Astrocyte (in vitro differentiated cells and primary cell): ENCODE measurements around the gene ABCG2. TPM values are rescaled to one million over a fixed set of nuclear protein-coding genes. Genes with fewer than 3 reads are reported as not detected.

Source experiments
- DNase-seq: peaks from one replicate; pipeline ENCODE4 v3.0.0-alpha.2; 2010; ENCODE audit warnings: low read depth
- FAIRE-seq: peaks from 2 replicates; lab custom pipeline; 2011; peaks lifted over from hg19 to GRCh38; lab: Jason Lieb, UNC
- H2AFZ ChIP-seq: 2 replicates; pipeline ENCODE4 v1.6.0; 2012; ENCODE audit warnings: low read depth, low read length, inconsistent platforms
- H3K27ac ChIP-seq: 2 replicates; pipeline ENCODE4 v1.5.1; 2011; ENCODE audit warnings: low read depth, low read length, inconsistent platforms
- H3K27me3 ChIP-seq: 2 replicates; pipeline ENCODE4 v1.6.0; 2011; ENCODE audit warnings: low read length, inconsistent platforms; ENCODE audit not compliant: insufficient read depth
- H3K36me3 ChIP-seq: 2 replicates; pipeline ENCODE4 v1.5.1; 2011; ENCODE audit warnings: low read length, inconsistent platforms; ENCODE audit not compliant: insufficient read depth
- H3K4me1 ChIP-seq: 2 replicates; pipeline ENCODE4 v1.5.1; 2011; ENCODE audit warnings: low read length, inconsistent platforms; ENCODE audit not compliant: insufficient read depth
- H3K4me2 ChIP-seq: 2 replicates; pipeline ENCODE4 v1.6.0; 2012; ENCODE audit warnings: low read length, inconsistent platforms
- H3K4me3 ChIP-seq: 2 replicates; pipeline ENCODE4 v1.5.1; 2011; ENCODE audit warnings: low read depth, mild to moderate bottlenecking, low read length, inconsistent platforms; ENCODE audit not compliant: insufficient read depth
- H3K79me2 ChIP-seq: 2 replicates; pipeline ENCODE4 v1.6.0; 2012; ENCODE audit warnings: mild to moderate bottlenecking, low read length, inconsistent platforms; ENCODE audit not compliant: insufficient read depth
- H3K9ac ChIP-seq: 2 replicates; pipeline ENCODE4 v1.6.0; 2012; ENCODE audit warnings: mild to moderate bottlenecking, low read length, inconsistent platforms
- H3K9me3 ChIP-seq: 2 replicates; pipeline ENCODE4 v1.5.1; 2012; ENCODE audit warnings: low read depth, mild to moderate bottlenecking, low read length, inconsistent platforms; ENCODE audit not compliant: insufficient read depth
- H4K20me1 ChIP-seq: 2 replicates; pipeline ENCODE4 v1.6.0; 2012; ENCODE audit warnings: low read length, inconsistent platforms; ENCODE audit not compliant: insufficient read depth
- H3K27ac Mint-ChIP-seq: one replicate; pipeline ENCODE4 v1.8.0; 2021; ENCODE audit warnings: mild to moderate bottlenecking, mixed read lengths; ENCODE audit not compliant: unreplicated experiment
- H3K27me3 Mint-ChIP-seq: one replicate; pipeline ENCODE4 v1.8.0; 2021; ENCODE audit warnings: low read depth, mixed read lengths; ENCODE audit not compliant: unreplicated experiment
- H3K36me3 Mint-ChIP-seq: one replicate; pipeline ENCODE4 v1.8.0; 2021; ENCODE audit warnings: low read depth, mixed read lengths; ENCODE audit not compliant: unreplicated experiment
- H3K4me1 Mint-ChIP-seq: one replicate; pipeline ENCODE4 v1.8.0; 2021; ENCODE audit warnings: low read depth, mixed read lengths; ENCODE audit not compliant: unreplicated experiment
- H3K4me3 Mint-ChIP-seq: one replicate; pipeline ENCODE4 v1.8.0; 2021; ENCODE audit warnings: mild to moderate bottlenecking, moderate library complexity, mixed read lengths; ENCODE audit not compliant: unreplicated experiment
- H3K9me3 Mint-ChIP-seq: one replicate; pipeline ENCODE4 v1.8.0; 2021; ENCODE audit warnings: mild to moderate bottlenecking, mixed read lengths; ENCODE audit not compliant: unreplicated experiment
- CTCF ChIP-seq: IDR thresholded peaks from 2 replicates; pipeline ENCODE4 v1.5.1; 2011; ENCODE audit warnings: low read depth, mild to moderate bottlenecking, inconsistent platforms, low read length, moderate library complexity; ENCODE audit not compliant: insufficient read depth
- EZH2 ChIP-seq: IDR thresholded peaks from 2 replicates; pipeline ENCODE4 v1.6.1; 2012; ENCODE audit warnings: mild to moderate bottlenecking, low read length, inconsistent platforms; ENCODE audit not compliant: insufficient read depth
- total RNA-seq: library from RNA; stranded (reverse); gene quantifications from 2 replicates; pipeline ENCODE4 v1.2.1, GENCODE V29; 2021

ABCG2 gene
- total RNA-seq, 1 donor from 2014 or later: 2.5 TPM

GRCh38 chr4:88136249-88136648 lies 22.2 kb downstream of the ABCG2 start:
- no peaks in the 10 kb centered on the region for H3K9me3 ChIP-seq
- TF ChIP-seq CTCF (no peak), EZH2 (no peak)
- H3K36me3 Mint-ChIP-seq: no peaks in the 10 kb centered on the region
- H2AFZ ChIP-seq: no peak overlapping the region
- H3K4me3 Mint-ChIP-seq: no peak overlapping the region
- H4K20me1 ChIP-seq: no peaks in the 10 kb centered on the region
- H3K4me3 ChIP-seq: no peak overlapping the region
- H3K27me3 ChIP-seq: peaks cover 3% of the 10 kb centered on the region
- H3K4me2 ChIP-seq: no peak overlapping the region
- H3K4me1 Mint-ChIP-seq: peaks cover 16% of the 10 kb centered on the region
- no peak overlapping the region for H3K9ac ChIP-seq
- no peaks in the 10 kb centered on the region for H3K27me3 Mint-ChIP-seq
- H3K9me3 Mint-ChIP-seq: no peaks in the 10 kb centered on the region
- H3K27ac Mint-ChIP-seq: no peak overlapping the region
- no peak for DNase-seq
- no peaks in the 10 kb centered on the region for H3K79me2 ChIP-seq
- FAIRE-seq: no peak
- no peaks in the 10 kb centered on the region for H3K4me1 ChIP-seq
- no peak overlapping the region for H3K27ac ChIP-seq
- H3K36me3 ChIP-seq: no peaks in the 10 kb centered on the region

- Histone ChIP-seq H4K20me1 (no peaks in the 10 kb centered on the region), H3K9me3 (no peaks in the 10 kb centered on the region), H3K27me3 (peaks cover 3% of the 10 kb centered on the region), H3K27ac (no peak overlapping the region), H3K4me1 (no peaks in the 10 kb centered on the region), H3K4me2 (no peak overlapping the region), H3K36me3 (no peaks in the 10 kb centered on the region), H3K9ac (no peak overlapping the region), H3K4me3 (no peak overlapping the region), H2AFZ (no peak overlapping the region), H3K79me2 (no peaks in the 10 kb centered on the region)
- Mint-ChIP-seq H3K27ac (no peak overlapping the region), H3K4me3 (no peak overlapping the region), H3K9me3 (no peaks in the 10 kb centered on the region), H3K27me3 (no peaks in the 10 kb centered on the region), H3K36me3 (no peaks in the 10 kb centered on the region), H3K4me1 (peaks cover 16% of the 10 kb centered on the region)
- no peak for DNase-seq
- TF ChIP-seq CTCF (no peak), EZH2 (no peak)
- FAIRE-seq: no peak
These were observed 23.1 kb downstream of the ABCG2 start for GRCh38 chr4:88135356-88135663.

GRCh38 chr4:88134536-88135355 lies 23.7 kb downstream of the ABCG2 start:
- H3K79me2 ChIP-seq: no peaks in the 10 kb centered on the region
- H3K4me2 ChIP-seq: no peak overlapping the region
- no peak overlapping the region for H3K4me3 ChIP-seq
- H3K4me3 Mint-ChIP-seq: no peak overlapping the region
- no peaks in the 10 kb centered on the region for H3K9me3 Mint-ChIP-seq
- H3K36me3 ChIP-seq: no peaks in the 10 kb centered on the region
- peaks cover 3% of the 10 kb centered on the region for H3K27me3 ChIP-seq
- DNase-seq (no peak), FAIRE-seq (no peak)
- H3K36me3 Mint-ChIP-seq: no peaks in the 10 kb centered on the region
- H3K4me1 Mint-ChIP-seq: peaks cover 16% of the 10 kb centered on the region
- H3K27ac Mint-ChIP-seq: no peak overlapping the region
- H3K9me3 ChIP-seq: no peaks in the 10 kb centered on the region
- H2AFZ ChIP-seq: no peak overlapping the region
- H3K27ac ChIP-seq: no peak overlapping the region
- H3K27me3 Mint-ChIP-seq: no peaks in the 10 kb centered on the region
- no peak for TF ChIP-seq EZH2
- no peaks in the 10 kb centered on the region for H3K4me1 ChIP-seq
- H4K20me1 ChIP-seq: no peaks in the 10 kb centered on the region
- no peak overlapping the region for H3K9ac ChIP-seq
